GM13976 (cell line): ENCODE data around the gene ANKRD44.
A peak's percentile ranks its signal among the peaks of the same experiment; 100 is the strongest.

Source experiments
- DNase-seq: peaks from one replicate; pipeline ENCODE4 v3.0.0; 2012; ENCODE audit warnings: low spot score
- CTCF ChIP-seq: IDR thresholded peaks from 2 replicates; pipeline ENCODE4 v1.5.1; 2012; ENCODE audit warnings: borderline replicate concordance, mild to moderate bottlenecking; ENCODE audit not compliant: insufficient read depth; ENCODE audit errors: extremely low read depth, missing control alignments, control extremely low read depth
- in situ Hi-C: fragments of 300-500 bp; cut with MboI; formaldehyde crosslinking; loops from one replicate; pipeline ENCODE4 v1.12.0; 2022; ENCODE audit warnings: low sequenced_read_pairs, mixed read lengths, inconsistent platforms; ENCODE audit not compliant: unreplicated experiment

ANKRD44 gene

GRCh38 chr2:197131558-197131855, 179.1 kb downstream of the ANKRD44 start:
- in situ Hi-C loops = no loop called here
- DNase-seq = peak; percentile 62
- TF ChIP-seq CTCF = no peak

- DNase-seq = peak; percentile 69
- TF ChIP-seq CTCF = no peak
- in situ Hi-C loops = no loop called here
These were observed 180.3 kb downstream of the ANKRD44 start for GRCh38 chr2:197130318-197130717.

- in situ Hi-C loops = no loop called here
- no peak for DNase-seq
- TF ChIP-seq CTCF = no peak
These were observed 181.7 kb downstream of the ANKRD44 start for GRCh38 chr2:197128897-197129296.

- no peak for DNase-seq
- TF ChIP-seq CTCF = no peak
- in situ Hi-C loops = no loop called here
These were observed 182.5 kb downstream of the ANKRD44 start for GRCh38 chr2:197128126-197128525.

GRCh38 chr2:197126630-197127352, 183.8 kb downstream of the ANKRD44 start:
- DNase-seq = no peak
- TF ChIP-seq CTCF = no peak
- in situ Hi-C loops = no loop called here

- no peak for TF ChIP-seq CTCF
- in situ Hi-C loops = no loop called here
- no peak for DNase-seq
These were observed 185.8 kb downstream of the ANKRD44 start for GRCh38 chr2:197124639-197125390.
